ENCODE measurements around the gene ARVCF. TPM values are rescaled to one million over a fixed set of nuclear protein-coding genes. Genes with fewer than 3 reads are reported as not detected.

Gene ARVCF
- total and polyA plus RNA-seq, 2 donors (not counting 3 experiments of a cell fraction or from before 2014, with no cell fraction given): 81.3 to 105 TPM

DNA sequence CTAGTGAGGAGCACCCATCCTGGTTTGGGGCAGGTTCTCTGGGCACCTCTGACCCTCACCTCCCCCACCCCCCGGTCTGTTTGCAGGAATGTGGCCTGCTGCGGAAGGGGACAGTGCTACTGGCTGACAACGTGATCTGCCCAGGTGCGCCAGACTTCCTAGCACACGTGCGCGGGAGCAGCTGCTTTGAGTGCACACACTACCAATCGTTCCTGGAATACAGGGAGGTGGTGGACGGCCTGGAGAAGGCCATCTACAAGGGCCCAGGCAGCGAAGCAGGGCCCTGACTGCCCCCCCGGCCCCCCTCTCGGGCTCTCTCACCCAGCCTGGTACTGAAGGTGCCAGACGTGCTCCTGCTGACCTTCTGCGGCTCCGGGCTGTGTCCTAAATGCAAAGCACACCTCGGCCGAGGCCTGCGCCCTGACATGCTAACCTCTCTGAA is 48.2 kb downstream of the ARVCF start:
- H3K4me2 ChIP-seq (ENCODE audit: insufficient read depth, low read length): no peak overlapping the region
- POLR2A ChIA-PET: no interaction called here
- TF ChIP-seq POLR2AphosphoS5 (IDR thresholded peaks at IDR 0.05; ENCODE audit: insufficient read depth, low read depth, low read length) (no peak), POLR2A (IDR thresholded peaks at IDR 0.05; ENCODE audit: low read depth, low read length) (no peak), EZH2 (IDR thresholded peaks at IDR 0.05; ENCODE audit: borderline replicate concordance, low read depth, low read length, severe bottlenecking) (no peak), MYC (IDR thresholded peaks at IDR 0.05; ENCODE audit: low read depth, low read length) (no peak)
- TF ChIP-seq, protein P1, sequence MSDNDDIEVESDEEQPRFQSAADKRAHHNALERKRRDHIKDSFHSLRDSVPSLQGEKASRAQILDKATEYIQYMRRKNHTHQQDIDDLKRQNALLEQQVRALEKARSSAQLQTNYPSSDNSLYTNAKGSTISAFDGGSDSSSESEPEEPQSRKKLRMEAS (IDR thresholded peaks at IDR 0.05; ENCODE audit: insufficient read depth, insufficient read length): no peak
- TF ChIP-seq, protein P2, sequence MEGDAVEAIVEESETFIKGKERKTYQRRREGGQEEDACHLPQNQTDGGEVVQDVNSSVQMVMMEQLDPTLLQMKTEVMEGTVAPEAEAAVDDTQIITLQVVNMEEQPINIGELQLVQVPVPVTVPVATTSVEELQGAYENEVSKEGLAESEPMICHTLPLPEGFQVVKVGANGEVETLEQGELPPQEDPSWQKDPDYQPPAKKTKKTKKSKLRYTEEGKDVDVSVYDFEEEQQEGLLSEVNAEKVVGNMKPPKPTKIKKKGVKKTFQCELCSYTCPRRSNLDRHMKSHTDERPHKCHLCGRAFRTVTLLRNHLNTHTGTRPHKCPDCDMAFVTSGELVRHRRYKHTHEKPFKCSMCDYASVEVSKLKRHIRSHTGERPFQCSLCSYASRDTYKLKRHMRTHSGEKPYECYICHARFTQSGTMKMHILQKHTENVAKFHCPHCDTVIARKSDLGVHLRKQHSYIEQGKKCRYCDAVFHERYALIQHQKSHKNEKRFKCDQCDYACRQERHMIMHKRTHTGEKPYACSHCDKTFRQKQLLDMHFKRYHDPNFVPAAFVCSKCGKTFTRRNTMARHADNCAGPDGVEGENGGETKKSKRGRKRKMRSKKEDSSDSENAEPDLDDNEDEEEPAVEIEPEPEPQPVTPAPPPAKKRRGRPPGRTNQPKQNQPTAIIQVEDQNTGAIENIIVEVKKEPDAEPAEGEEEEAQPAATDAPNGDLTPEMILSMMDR (IDR thresholded peaks at IDR 0.05; ENCODE audit: extremely low read depth in 1 of 2, insufficient read depth in 1 of 2, low read depth in 1 of 2, low read length in 2 of 2): no peak
- no peaks in the 10 kb centered on the region for H3K79me2 ChIP-seq (ENCODE audit: control insufficient read depth, insufficient read depth, low read length)
- no peaks in the 10 kb centered on the region for H4K20me1 ChIP-seq (replicated peaks; ENCODE audit: control insufficient read depth, extremely low read depth, insufficient read depth, low read length)
- DNase-seq (ENCODE audit: low read depth, low spot score): no peak
- no peak overlapping the region for H3K27ac ChIP-seq (ENCODE audit: insufficient read depth, low read depth, low read length)
- H3K9ac ChIP-seq (replicated peaks; ENCODE audit: extremely low read depth, insufficient read depth, low read length): no peak overlapping the region
- peaks cover 11 to 60% of the 10 kb centered on the region in 2 experiments for H3K36me3 ChIP-seq (ENCODE audit: control insufficient read depth in 2 of 2, extremely low read depth in 1 of 2, insufficient read depth in 2 of 2, low read length in 2 of 2)
- no peaks in the 10 kb centered on the region for H3K9me3 ChIP-seq (replicated peaks; ENCODE audit: control insufficient read depth, insufficient read depth, low read length)
- BruUV-seq (replicated peaks): TSS peak; percentile 44
- H3K4me3 ChIP-seq (replicated peaks in 1 of 3; ENCODE audit: insufficient read depth in 1 of 3, low read depth in 1 of 3, low read length in 3 of 3): no peak overlapping the region
- CTCF ChIA-PET: interaction anchor here (1.6 to 12.2 kb wide), 2 partner anchors 15 to 44 kb away, joined by 6 to 304 read pairs; no protein-coding TSS in a partner anchor
- no peaks in the 10 kb centered on the region for H3K9me1 ChIP-seq (replicated peaks; ENCODE audit: control insufficient read depth, extremely low read depth, insufficient read depth, low read length)
- peaks cover 15% of the 10 kb centered on the region for H3K4me1 ChIP-seq (ENCODE audit: control insufficient read depth, extremely low read depth, insufficient read depth, low read length)
- FAIRE-seq: no peak
- intact Hi-C loops (cut with micrococcal nuclease) (no loop called here), dilution Hi-C loops (cut with MboI; ENCODE audit: extremely low pct_ligation_motif_present, low sequenced_read_pairs) (no loop called here)
- no peaks in the 10 kb centered on the region for H3K27me3 ChIP-seq (ENCODE audit: control insufficient read depth in 2 of 2, insufficient read depth in 2 of 2, low read length in 2 of 2)
- H2AFZ ChIP-seq (ENCODE audit: low read depth, low read length): no peak overlapping the region

All from endothelial cell of umbilical vein (primary cell).